Spinal cord (tissue), 10 donors: ENCODE data around the gene FUT3. TPM values are rescaled to one million over a fixed set of nuclear protein-coding genes. Genes with fewer than 3 reads are reported as not detected.
"Not testable (repeated sequence)": the region's sequence is repeated elsewhere in the genome, so short reads cannot be mapped to it uniquely, and the experiment has no call there.

Source experiments
- DNase-seq, 6 donors: peaks; one replicate each; pipeline versions ENCODE4 v3.0.0 to v3.0.0-alpha.2; 2013 to 2015; ENCODE audit warnings: low spot score in 6 of 6, low read depth in 4 of 6
- H3K27ac ChIP-seq: one replicate; pipeline ENCODE4 v1.5.1; 2013; ENCODE audit warnings: low read depth, low read length, control low read depth
- H3K27me3 ChIP-seq: one replicate; pipeline ENCODE4 v1.6.1; 2013; ENCODE audit warnings: low read length; ENCODE audit not compliant: control insufficient read depth, insufficient read depth
- H3K36me3 ChIP-seq: one replicate; pipeline ENCODE4 v1.6.1; 2013; ENCODE audit warnings: low read length; ENCODE audit not compliant: control insufficient read depth, insufficient read depth
- H3K4me1 ChIP-seq: one replicate; pipeline ENCODE4 v1.6.1; 2013; ENCODE audit warnings: low read length; ENCODE audit not compliant: control insufficient read depth, insufficient read depth
- H3K4me3 ChIP-seq: one replicate; pipeline ENCODE4 v1.5.1; 2013; ENCODE audit warnings: low read depth, low read length, control low read depth
- H3K9me3 ChIP-seq: one replicate; pipeline ENCODE4 v1.6.1; 2013; ENCODE audit warnings: low read length; ENCODE audit not compliant: control insufficient read depth, insufficient read depth
- WGBS: methylation state at CpG from one replicate; pipeline ENCODE4 v1.1.5; 2013; ENCODE audit warnings: missing lambda C conversion rate; ENCODE audit not compliant: insufficient coverage; 5-methylcytosine and 5-hydroxymethylcytosine counted together
- polyA plus RNA-seq, 2 donors: library from polyadenylated mRNA; unstranded; fragments of 120-200 nt; gene quantifications; one replicate each; pipeline ENCODE4 v1.2.1, GENCODE V29; 2013; ENCODE audit not compliant: insufficient read length in 2 of 2
- total RNA-seq, 2 donors: library from RNA; depleted of rRNA in 1 of 2; stranded (reverse); fragments of 120-200 nt in 1 of 2; fragments of >200 nt in 1 of 2; gene quantifications; one replicate each; pipeline versions ENCODE4 v1.2.3 to v1.2.4, GENCODE V29; 2013 to 2014
- donor health status: healthy.

The FUT3 gene
- total and polyA plus RNA-seq, 4 donors, result 0.26 to 0.32 TPM; not detected in 2

GRCh38 chr19:5893907-5894703 lies 42.9 kb upstream of the FUT3 start:
- Histone ChIP-seq H3K4me1 (peaks cover 14% of the 10 kb centered on the region), H3K4me3 (no peak overlapping the region), H3K36me3 (peaks cover 54% of the 10 kb centered on the region), H3K27ac (no peak overlapping the region), H3K9me3 (no peaks in the 10 kb centered on the region), H3K27me3 (peaks cover 5% of the 10 kb centered on the region)
- DNase-seq, result no peak
- 83% methylated on average over 28 of the region's 28 CpGs for WGBS

- Histone ChIP-seq H3K27ac (no peak overlapping the region), H3K4me1 (peaks cover 14% of the 10 kb centered on the region), H3K36me3 (peaks cover 50% of the 10 kb centered on the region), H3K9me3 (no peaks in the 10 kb centered on the region), H3K4me3 (no peak overlapping the region), H3K27me3 (peaks cover 5% of the 10 kb centered on the region)
- DNase-seq, result no peak
- 81% methylated on average over 13 of the region's 13 CpGs for WGBS
These were observed 42.2 kb upstream of the FUT3 start for GRCh38 chr19:5893296-5893903.

DNA sequence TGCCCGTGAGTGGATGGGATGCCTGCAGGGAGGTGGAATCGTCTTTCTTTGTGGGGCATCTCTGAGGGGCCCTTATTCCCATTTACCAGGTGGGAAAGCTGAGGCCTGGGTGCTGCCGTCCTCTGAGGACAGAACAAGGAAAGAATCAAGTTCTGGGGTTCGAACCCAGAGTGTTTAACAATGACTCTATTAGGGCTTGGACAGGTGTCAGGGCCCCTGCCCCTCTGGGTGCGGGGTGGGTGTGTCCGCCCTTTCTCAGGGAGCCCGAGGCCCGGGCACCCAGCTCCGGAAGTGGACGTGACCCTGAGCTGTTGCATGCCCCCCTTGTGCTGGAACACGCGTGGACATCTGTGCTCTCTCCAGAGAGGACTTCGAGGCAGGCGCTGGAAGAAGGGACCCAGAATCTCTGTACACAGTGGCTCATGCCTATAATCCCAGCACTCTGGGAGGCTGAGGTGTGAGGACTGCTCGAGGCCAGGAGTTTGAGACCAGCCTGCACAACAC lies 41.6 kb upstream of the FUT3 start:
- H3K4me3 ChIP-seq, result no peak overlapping the region
- H3K27me3 ChIP-seq, result peaks cover 5% of the 10 kb centered on the region
- WGBS, result 70% methylated on average over 14 of the region's 15 CpGs
- H3K27ac ChIP-seq, result no peak overlapping the region
- H3K4me1 ChIP-seq, result peaks cover 14% of the 10 kb centered on the region
- peaks cover 45% of the 10 kb centered on the region for H3K36me3 ChIP-seq
- no peaks in the 10 kb centered on the region for H3K9me3 ChIP-seq
- DNase-seq, result no peak

DNA sequence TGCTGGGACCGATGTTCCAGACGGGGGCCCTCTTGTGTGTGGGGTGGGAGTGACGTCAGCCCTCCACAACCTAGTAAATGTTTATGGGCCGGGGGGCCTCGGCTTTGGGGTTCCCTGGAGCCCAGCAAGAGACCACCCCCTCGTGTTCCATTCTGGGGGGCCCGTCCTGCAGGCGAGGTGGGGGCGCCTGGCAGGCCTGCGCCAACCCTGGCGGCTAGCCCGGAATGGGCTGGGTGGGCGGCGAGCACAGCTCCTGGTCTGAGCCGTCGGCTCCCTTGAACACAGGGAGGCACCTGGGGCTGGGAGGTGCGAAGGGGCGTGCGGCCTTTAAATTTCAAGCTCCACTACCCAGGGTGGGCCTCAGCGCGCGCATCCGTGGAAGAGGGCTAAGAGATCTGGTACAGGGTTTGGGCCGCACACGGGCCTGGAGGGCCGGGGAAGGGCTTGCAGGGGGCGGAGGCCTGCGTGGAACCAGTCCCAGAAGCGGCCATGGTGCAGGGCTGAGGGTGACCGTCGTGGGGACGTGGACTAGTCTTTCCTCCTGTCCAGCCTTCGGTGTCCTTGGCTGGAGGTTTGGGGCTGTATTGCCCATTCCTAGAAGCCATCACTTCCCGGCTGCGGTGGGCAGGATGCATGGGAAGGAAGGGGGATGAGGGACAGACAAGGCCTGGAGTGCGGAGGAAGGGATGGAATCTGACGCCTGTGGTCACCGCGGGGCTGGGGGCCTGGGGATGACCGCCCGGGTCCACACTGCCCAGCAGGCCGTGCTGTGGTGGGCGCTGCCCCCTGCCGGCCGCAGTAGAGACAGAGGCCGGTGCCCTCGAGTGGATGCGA lies 40.9 kb upstream of the FUT3 start:
- peaks cover 38% of the 10 kb centered on the region for H3K36me3 ChIP-seq
- peaks cover 14% of the 10 kb centered on the region for H3K4me1 ChIP-seq
- DNase-seq, result peak in 1 of 6 donors; percentile 31
- WGBS, result 20% methylated on average over 45 of the region's 48 CpGs
- no peaks in the 10 kb centered on the region for H3K9me3 ChIP-seq
- peaks cover 5% of the 10 kb centered on the region for H3K27me3 ChIP-seq
- no peak overlapping the region for H3K27ac ChIP-seq
- no peak overlapping the region for H3K4me3 ChIP-seq

DNA sequence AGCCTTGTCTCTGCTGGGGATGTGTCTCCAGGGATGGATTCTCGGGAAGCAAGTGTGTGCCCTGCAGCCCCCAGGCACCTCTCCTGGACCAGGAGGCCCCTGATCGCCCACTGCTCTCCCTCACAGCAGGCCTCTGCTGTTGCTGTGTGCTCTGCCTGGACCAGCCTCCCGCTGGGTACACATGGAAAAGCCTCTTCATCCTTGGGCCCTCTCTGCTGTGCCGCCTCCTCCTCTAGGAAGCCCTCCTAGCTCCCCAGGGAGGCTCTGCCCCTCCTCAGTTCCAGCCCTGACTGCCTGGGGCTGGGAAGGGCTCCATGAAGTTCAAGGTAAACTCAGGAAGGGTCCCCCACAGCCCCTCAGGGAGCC lies 40.3 kb upstream of the FUT3 start:
- Histone ChIP-seq H3K4me1 (peaks cover 14% of the 10 kb centered on the region), H3K27me3 (peaks cover 5% of the 10 kb centered on the region), H3K36me3 (peaks cover 32% of the 10 kb centered on the region), H3K4me3 (no peak overlapping the region), H3K27ac (no peak overlapping the region), H3K9me3 (no peaks in the 10 kb centered on the region)
- WGBS, result 74% methylated on average over 4 of the region's 4 CpGs
- DNase-seq, result no peak

GRCh38 chr19:5890099-5890498 lies 38.9 kb upstream of the FUT3 start:
- Histone ChIP-seq H3K36me3 (peaks cover 18% of the 10 kb centered on the region), H3K4me3 (no peak overlapping the region), H3K27me3 (peaks cover 5% of the 10 kb centered on the region), H3K27ac (no peak overlapping the region), H3K9me3 (no peaks in the 10 kb centered on the region), H3K4me1 (peaks cover 14% of the 10 kb centered on the region)
- WGBS, result 56% methylated on average over 5 of the region's 10 CpGs
- no peak for DNase-seq

- Histone ChIP-seq H3K4me3 (no peak overlapping the region), H3K9me3 (no peaks in the 10 kb centered on the region), H3K36me3 (peaks cover 11% of the 10 kb centered on the region), H3K27ac (no peak overlapping the region), H3K4me1 (peaks cover 14% of the 10 kb centered on the region), H3K27me3 (peaks cover 5% of the 10 kb centered on the region)
- WGBS, result 69% methylated on average over 14 of the region's 17 CpGs
- no peak for DNase-seq
These were observed 38.2 kb upstream of the FUT3 start for GRCh38 chr19:5889288-5889971.

- not testable (repeated sequence) for H3K4me3 ChIP-seq, H3K27ac ChIP-seq, H3K4me1 ChIP-seq, H3K9me3 ChIP-seq, H3K36me3 ChIP-seq, H3K27me3 ChIP-seq, DNase-seq
- 69% methylated on average over 4 of the region's 11 CpGs for WGBS
These were observed 33.0 kb upstream of the FUT3 start for GRCh38 chr19:5884065-5884811.
